Transverse colon (tissue), 4 donors: ENCODE results near the gene NLGN1.

Experiments used
- POLR2AphosphoS5 ChIP-seq, 3 donors: sonication (generic); formaldehyde crosslinking; IDR thresholded peaks; one replicate each; pipeline ENCODE4 v1.6.1; 2016; ENCODE audit warnings: antibody characterized with exemption in 3 of 3
- TF ChIP-seq, protein P1 (sequence below), 5 experiments: fragments of 200-600 bp in 3 of 5; fragments of 450-650 bp in 2 of 5; sonication (generic) in 3 of 5; IDR thresholded peaks; 1 replicate in 2 of 5; 2 replicates in 3 of 5; pipeline ENCODE4 v1.5.1; 2016 to 2017; ENCODE audit warnings: antibody characterized with exemption in 5 of 5, inconsistent platforms in 3 of 5, mild to moderate bottlenecking in 2 of 5, moderate library complexity in 1 of 5

DNA sequence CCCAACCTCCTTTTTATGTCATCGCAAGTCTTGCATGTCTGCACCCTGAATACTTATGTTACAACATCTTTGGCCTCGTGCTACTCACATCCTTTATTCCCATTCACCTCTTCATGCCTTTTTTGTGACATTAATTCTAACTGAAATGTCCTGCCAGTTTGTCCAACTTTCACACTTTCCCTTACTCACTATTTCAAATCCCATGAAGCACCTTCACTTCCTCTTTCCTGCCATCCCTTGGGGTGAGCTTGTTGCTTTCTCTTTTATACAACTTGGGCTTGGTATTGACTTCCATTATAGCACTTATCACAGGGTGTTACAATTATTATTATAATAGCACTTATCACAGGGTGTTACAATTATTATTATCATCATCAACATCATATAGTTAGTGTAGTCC lies 496.3 kb downstream of the NLGN1 start:
- TF ChIP-seq, protein P1, sequence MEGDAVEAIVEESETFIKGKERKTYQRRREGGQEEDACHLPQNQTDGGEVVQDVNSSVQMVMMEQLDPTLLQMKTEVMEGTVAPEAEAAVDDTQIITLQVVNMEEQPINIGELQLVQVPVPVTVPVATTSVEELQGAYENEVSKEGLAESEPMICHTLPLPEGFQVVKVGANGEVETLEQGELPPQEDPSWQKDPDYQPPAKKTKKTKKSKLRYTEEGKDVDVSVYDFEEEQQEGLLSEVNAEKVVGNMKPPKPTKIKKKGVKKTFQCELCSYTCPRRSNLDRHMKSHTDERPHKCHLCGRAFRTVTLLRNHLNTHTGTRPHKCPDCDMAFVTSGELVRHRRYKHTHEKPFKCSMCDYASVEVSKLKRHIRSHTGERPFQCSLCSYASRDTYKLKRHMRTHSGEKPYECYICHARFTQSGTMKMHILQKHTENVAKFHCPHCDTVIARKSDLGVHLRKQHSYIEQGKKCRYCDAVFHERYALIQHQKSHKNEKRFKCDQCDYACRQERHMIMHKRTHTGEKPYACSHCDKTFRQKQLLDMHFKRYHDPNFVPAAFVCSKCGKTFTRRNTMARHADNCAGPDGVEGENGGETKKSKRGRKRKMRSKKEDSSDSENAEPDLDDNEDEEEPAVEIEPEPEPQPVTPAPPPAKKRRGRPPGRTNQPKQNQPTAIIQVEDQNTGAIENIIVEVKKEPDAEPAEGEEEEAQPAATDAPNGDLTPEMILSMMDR (IDR thresholded peaks at IDR 0.05) = no peak
- TF ChIP-seq POLR2AphosphoS5 (IDR thresholded peaks at IDR 0.05) = no peak
